ENCODE results near the gene PSAPL1.

DNA sequence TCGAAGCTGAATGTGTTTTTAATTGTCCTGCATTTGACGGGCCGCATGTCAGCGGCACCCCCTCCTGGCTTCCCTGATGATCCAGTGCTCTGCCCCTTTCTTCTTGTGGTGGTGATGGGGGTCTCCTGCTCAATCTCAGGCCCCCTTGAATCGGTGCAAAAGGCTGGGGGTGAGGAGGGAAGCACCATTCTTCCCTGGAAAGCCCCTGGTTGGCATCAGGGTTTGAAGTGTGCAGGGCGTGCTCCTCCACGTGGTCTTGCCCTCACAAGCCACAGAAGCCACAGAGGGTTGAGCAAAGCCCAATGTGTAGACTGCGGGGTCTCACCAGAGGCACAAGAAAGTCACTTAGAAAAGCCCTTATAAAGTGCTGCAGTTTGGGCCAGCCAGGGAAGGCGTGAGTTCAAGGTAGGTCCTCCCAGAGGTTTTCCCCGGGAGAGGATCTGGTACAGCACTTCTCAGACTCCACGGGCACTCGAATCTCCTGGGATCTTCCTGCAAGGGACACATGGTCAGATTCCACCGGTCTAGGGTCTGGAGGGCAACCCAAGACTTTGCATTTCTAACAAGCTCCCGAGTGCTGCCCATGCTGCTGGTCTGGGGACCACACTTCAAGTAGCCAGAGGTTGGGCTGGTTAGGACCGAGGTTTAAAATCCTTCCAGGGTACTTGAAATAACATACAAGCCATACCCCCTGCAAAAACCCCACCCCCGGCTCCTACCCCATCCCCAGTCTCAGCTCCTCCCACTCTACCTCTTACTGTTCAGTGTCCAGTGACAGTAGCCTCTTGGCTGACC lies 35.1 kb downstream of the PSAPL1 start:
- no peak for TF ChIP-seq EP300 (IDR thresholded peaks at IDR 0.05)
- TF ChIP-seq, protein P1, sequence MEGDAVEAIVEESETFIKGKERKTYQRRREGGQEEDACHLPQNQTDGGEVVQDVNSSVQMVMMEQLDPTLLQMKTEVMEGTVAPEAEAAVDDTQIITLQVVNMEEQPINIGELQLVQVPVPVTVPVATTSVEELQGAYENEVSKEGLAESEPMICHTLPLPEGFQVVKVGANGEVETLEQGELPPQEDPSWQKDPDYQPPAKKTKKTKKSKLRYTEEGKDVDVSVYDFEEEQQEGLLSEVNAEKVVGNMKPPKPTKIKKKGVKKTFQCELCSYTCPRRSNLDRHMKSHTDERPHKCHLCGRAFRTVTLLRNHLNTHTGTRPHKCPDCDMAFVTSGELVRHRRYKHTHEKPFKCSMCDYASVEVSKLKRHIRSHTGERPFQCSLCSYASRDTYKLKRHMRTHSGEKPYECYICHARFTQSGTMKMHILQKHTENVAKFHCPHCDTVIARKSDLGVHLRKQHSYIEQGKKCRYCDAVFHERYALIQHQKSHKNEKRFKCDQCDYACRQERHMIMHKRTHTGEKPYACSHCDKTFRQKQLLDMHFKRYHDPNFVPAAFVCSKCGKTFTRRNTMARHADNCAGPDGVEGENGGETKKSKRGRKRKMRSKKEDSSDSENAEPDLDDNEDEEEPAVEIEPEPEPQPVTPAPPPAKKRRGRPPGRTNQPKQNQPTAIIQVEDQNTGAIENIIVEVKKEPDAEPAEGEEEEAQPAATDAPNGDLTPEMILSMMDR (IDR thresholded peaks at IDR 0.05) = no peak
- no peak for TF ChIP-seq POLR2A (IDR thresholded peaks at IDR 0.05)
